Glutamatergic neuron (in vitro differentiated cells): Measurements from ENCODE around the gene SRPRB. TPM values are rescaled to one million over a fixed set of nuclear protein-coding genes. Genes with fewer than 3 reads are reported as not detected.
A peak's percentile ranks its signal among the peaks of the same experiment; 100 is the strongest.

Experiments used
- DNase-seq: peaks from one replicate; pipeline ENCODE4 v3.0.0; 2022
- H3K27ac Mint-ChIP-seq: one replicate; pipeline ENCODE4 v1.8.0; 2020; ENCODE audit warnings: mild to moderate bottlenecking, mixed read lengths, inconsistent platforms; ENCODE audit not compliant: unreplicated experiment
- H3K27me3 Mint-ChIP-seq: one replicate; pipeline ENCODE4 v1.8.0; 2020; ENCODE audit warnings: mild to moderate bottlenecking, moderate library complexity, mixed read lengths, inconsistent platforms; ENCODE audit not compliant: unreplicated experiment
- H3K36me3 Mint-ChIP-seq: one replicate; pipeline ENCODE4 v1.8.0; 2020; ENCODE audit warnings: mild to moderate bottlenecking, mixed read lengths, inconsistent platforms; ENCODE audit not compliant: unreplicated experiment
- H3K4me1 Mint-ChIP-seq: one replicate; pipeline ENCODE4 v1.8.0; 2020; ENCODE audit warnings: mild to moderate bottlenecking, low read depth, mixed read lengths, inconsistent platforms; ENCODE audit not compliant: unreplicated experiment
- H3K4me3 Mint-ChIP-seq: one replicate; pipeline ENCODE4 v1.8.0; 2020; ENCODE audit warnings: mild to moderate bottlenecking, mixed read lengths, inconsistent platforms; ENCODE audit not compliant: unreplicated experiment
- H3K9me3 Mint-ChIP-seq: one replicate; pipeline ENCODE4 v1.8.0; 2020; ENCODE audit warnings: mild to moderate bottlenecking, moderate library complexity, mixed read lengths, inconsistent platforms; ENCODE audit not compliant: unreplicated experiment
- total RNA-seq: library from RNA; stranded (reverse); fragmentation: NEBNext Ultra II Directional; extraction: Animal tissue kit (Norgen Biotek cat#: 25700); gene quantifications from one replicate; pipeline ENCODE4 v1.2.1, GENCODE V29; 2021; ENCODE audit not compliant: unreplicated experiment
- TF ChIP-seq, protein P1 (sequence below): fragments of 200-600 bp; sonication (generic); IDR thresholded peaks from one replicate; pipeline ENCODE4 v1.5.0; 2021; ENCODE audit not compliant: partially characterized antibody, unreplicated experiment

SRPRB gene
- total RNA-seq, 1 donor from 2014 or later = 47.2 TPM

DNA sequence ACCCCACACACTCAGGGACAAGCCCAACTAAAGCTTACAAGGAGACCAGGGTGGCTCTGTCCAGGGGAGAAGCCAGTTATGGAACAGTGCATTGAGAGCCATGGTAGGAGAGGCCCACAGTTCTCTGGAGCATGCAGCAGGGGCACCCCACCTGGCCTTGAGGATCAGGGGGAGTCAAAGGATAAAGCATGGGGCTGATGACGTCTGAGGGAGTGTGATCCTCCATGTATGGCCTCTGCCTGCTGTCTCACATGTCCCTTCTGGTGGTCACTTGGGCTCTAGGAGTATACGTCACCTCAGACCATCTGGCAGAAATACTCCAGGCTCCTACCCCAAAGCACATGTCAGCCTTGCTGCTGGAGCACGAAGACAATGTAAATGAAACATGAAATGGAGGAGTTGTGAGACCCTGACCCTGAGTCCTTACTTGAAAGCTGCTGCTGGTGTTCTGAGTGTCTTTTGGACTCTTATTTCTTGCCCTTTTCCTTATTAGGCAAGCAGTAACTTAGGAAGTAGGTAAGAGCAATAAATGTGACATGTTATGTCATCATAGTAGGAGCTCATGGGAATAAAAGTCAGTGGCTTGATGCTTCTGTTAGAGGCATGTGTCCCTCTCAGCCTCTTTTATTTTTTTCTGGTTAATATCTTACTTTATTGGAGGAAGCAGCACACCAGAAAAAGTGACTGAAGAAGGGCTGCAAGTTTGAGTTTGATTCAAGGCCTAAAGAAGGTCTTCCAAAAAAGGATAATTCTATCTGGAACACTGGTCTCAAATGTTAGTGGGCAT lies 15.5 kb downstream of the SRPRB start:
- peaks cover 6% of the 10 kb centered on the region for H3K27me3 Mint-ChIP-seq
- no peak overlapping the region for H3K4me3 Mint-ChIP-seq
- peaks cover 15% of the 10 kb centered on the region for H3K4me1 Mint-ChIP-seq
- H3K36me3 Mint-ChIP-seq = peaks cover 6% of the 10 kb centered on the region
- TF ChIP-seq, protein P1, sequence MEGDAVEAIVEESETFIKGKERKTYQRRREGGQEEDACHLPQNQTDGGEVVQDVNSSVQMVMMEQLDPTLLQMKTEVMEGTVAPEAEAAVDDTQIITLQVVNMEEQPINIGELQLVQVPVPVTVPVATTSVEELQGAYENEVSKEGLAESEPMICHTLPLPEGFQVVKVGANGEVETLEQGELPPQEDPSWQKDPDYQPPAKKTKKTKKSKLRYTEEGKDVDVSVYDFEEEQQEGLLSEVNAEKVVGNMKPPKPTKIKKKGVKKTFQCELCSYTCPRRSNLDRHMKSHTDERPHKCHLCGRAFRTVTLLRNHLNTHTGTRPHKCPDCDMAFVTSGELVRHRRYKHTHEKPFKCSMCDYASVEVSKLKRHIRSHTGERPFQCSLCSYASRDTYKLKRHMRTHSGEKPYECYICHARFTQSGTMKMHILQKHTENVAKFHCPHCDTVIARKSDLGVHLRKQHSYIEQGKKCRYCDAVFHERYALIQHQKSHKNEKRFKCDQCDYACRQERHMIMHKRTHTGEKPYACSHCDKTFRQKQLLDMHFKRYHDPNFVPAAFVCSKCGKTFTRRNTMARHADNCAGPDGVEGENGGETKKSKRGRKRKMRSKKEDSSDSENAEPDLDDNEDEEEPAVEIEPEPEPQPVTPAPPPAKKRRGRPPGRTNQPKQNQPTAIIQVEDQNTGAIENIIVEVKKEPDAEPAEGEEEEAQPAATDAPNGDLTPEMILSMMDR = no peak
- peak overlapping the region; percentile 92 for H3K27ac Mint-ChIP-seq
- no peak for DNase-seq
- H3K9me3 Mint-ChIP-seq = peaks cover 19% of the 10 kb centered on the region

DNA sequence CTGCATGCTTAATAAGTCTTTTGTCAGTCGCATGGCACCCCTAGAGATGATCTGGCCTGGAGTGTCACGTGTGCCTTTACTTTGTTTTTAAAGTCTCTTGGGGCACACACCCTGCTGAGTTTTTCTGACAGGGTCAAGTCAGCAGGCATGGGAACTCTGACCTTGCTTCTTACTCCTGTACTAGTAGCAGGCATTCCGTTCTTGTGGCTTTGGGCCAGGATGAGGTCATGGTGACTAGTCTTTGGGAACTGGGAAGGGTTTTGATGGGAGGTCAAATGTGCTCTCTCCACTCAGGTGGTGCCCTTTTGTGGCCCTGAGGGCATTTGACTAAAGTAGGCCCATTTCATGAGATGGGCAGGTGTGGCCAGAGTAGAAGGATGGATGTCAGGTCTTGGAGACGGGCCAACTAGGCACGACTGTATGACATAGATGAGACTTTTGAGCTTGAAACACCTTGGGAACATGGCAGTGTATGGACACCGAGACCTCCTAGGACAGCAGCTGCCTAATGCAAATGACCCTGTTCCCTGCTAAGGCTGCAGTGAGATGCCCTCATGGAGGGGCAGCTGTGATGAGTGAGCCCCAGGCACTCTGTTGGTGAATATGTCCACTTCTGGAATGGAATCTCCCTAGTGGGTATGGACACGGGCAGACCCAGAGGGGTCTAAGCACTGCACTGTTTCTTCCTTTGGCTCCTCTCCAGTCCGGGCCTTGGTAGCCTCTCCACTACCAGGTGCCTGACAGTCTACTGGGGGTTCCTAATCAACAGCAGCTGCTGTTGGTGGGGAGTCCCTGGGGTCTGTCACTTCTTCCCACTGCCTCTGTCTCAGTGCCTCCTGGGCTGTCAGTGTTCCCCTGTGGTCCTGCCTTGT lies 16.4 kb downstream of the SRPRB start:
- peaks cover 15% of the 10 kb centered on the region for H3K4me1 Mint-ChIP-seq
- peaks cover 19% of the 10 kb centered on the region for H3K9me3 Mint-ChIP-seq
- no peak overlapping the region for H3K4me3 Mint-ChIP-seq
- TF ChIP-seq, protein P1 = no peak
- H3K27me3 Mint-ChIP-seq = peaks cover 6% of the 10 kb centered on the region
- peaks cover 6% of the 10 kb centered on the region for H3K36me3 Mint-ChIP-seq
- peak overlapping the region; percentile 22 for H3K27ac Mint-ChIP-seq
- DNase-seq = no peak

DNA sequence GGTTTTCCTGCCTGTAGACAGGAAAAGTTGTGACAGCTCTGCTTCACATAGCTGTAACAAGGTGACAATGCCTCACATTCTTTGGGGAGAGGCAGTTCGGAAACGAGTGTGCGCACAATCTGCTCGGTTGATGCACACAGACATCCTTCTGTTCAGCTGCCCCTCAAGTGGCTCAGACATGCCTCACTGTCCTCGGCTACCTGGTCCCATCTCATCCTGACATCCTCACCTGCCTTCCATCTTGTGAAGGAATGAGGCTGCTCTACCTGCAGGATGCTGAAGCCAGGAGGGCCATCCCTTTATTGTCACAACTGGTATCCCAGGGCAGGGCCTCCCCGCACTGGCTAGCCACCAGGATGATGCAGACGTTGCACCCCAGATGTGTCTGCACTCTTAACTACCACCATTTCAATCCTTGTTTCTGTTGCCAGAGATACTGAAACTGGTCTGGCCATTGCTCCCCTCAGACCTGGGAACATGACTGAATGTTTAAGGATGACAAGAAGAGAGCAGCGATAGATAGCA lies 19.4 kb downstream of the SRPRB start:
- peaks cover 11% of the 10 kb centered on the region for H3K36me3 Mint-ChIP-seq
- H3K27me3 Mint-ChIP-seq = peaks cover 8% of the 10 kb centered on the region
- peaks cover 15% of the 10 kb centered on the region for H3K4me1 Mint-ChIP-seq
- peaks cover 23% of the 10 kb centered on the region for H3K9me3 Mint-ChIP-seq
- no peak for DNase-seq
- TF ChIP-seq, protein P1 = no peak
- no peak overlapping the region for H3K4me3 Mint-ChIP-seq
- peak overlapping the region; percentile 43 for H3K27ac Mint-ChIP-seq

DNA sequence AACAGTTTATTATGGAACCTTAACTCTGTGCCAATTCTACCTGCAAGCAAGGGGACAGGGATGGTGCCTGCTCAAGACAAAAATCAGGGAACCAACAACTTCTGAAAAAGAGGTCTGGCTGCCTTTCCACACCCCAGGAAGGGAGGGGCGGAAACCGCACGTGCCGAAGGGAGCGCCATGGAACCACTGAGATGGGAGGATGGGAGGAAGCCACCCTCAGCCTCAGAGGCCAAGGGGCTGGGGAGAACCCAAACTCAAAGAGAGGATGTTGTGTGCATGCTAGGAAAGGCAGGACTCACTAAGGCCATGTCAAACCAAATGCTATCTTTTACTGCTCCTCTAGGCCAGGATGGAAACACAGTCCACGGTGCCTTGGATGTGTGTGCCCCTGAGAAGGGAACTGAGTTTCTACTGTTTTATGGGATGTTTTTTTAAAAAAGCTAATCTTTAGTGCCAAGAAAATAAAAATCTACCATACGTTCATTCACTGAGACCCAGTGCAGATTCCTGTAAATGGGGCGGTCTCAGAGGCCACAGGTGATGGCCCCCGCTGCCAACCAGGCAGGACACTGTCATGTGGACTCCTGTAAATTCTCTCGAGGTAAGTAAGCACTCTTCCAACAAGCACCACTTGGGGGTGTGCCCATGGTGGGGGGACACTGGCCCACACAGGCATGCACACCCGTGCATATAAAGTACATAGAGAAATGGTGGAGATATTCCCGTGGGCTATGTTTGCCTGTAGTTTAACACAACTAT lies 20.5 kb downstream of the SRPRB start:
- Mint-ChIP-seq H3K4me1 (peaks cover 9% of the 10 kb centered on the region), H3K27ac (no peak overlapping the region), H3K9me3 (peaks cover 21% of the 10 kb centered on the region), H3K27me3 (peaks cover 4% of the 10 kb centered on the region), H3K36me3 (peaks cover 13% of the 10 kb centered on the region), H3K4me3 (no peak overlapping the region)
- TF ChIP-seq, protein P1 = no peak
- no peak for DNase-seq
